SK-N-SH treated with all-trans-retinoic acid at 6 μM for 48 hours (cell line): ENCODE data around the gene DAW1.

Experiments used
- PATZ1 ChIP-seq: fragments of 250-450 bp; sonication (Bioruptor Pico); IDR thresholded peaks from 2 replicates; pipeline ENCODE4 v1.8.0; 2020; ENCODE audit warnings: mild to moderate bottlenecking, moderate library complexity, borderline replicate concordance
- TCF4 ChIP-seq: fragments of 250-450 bp; sonication (Bioruptor Pico); IDR thresholded peaks from 2 replicates; pipeline ENCODE4 v1.8.0; 2021; ENCODE audit warnings: mild to moderate bottlenecking, moderate library complexity, borderline replicate concordance
- ZNF70 ChIP-seq: fragments of 450-650 bp; formaldehyde crosslinking; IDR thresholded peaks from 2 replicates; pipeline ENCODE4 v1.5.0; 2020; ENCODE audit warnings: mild to moderate bottlenecking, moderate library complexity

GRCh38 chr2:227890495-227891079 is 19.2 kb downstream of the DAW1 start:
- TF ChIP-seq PATZ1 (no peak), ZNF70 (CRISPR knock-in tag) (no peak), TCF4 (CRISPR knock-in tag) (no peak)
